ENCODE results near the gene PCOLCE2. TPM values are rescaled to one million over a fixed set of nuclear protein-coding genes. Genes with fewer than 3 reads are reported as not detected.

The PCOLCE2 gene
- total and polyA plus RNA-seq, 2 of the 8 experiments (the other 6 are each of a cell fraction or from before 2014, with no cell fraction given) = 11.1 to 12.6 TPM

DNA sequence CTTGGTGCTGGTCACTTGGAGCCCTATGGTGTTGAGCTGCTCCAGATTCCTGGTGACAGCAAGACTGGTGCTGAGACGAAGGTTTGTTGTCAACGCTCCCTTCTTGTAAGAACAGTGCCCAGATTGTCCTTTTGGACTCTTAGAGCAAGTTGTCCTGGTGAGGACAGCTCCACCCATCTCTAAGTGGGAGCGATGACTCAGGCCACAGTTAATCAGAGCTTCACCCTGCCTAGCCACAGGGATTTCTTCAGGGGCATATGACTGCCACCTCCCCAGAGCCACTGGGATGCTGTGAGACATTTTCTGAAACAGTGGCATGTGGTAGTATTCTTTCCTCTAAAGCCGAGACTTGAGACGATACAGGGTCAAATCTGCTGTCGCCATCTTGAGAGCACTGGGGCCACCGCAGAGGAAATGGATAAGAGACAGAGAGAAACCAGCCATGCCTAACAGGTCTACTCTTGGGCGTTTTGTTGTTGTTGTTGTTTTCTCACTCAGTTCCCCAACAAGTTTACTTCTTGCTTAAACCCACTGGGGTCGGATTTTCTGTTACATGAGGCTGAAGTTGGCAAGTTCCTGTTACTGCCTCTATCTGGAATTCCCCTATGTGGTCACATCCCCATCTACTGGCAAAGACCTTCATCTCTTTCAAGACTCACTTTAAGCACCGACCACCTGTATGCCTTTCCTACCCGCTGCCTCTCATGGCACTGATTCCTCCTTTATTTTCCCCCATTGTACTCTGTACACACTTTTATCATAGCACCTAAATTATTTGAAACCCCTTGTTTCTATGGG lies 16.0 kb upstream of the PCOLCE2 start (continued):
- TF ChIP-seq GTF2F1 (IDR thresholded peaks at IDR 0.05; ENCODE audit: borderline replicate concordance, low read depth, low read length) = no peak
- TF ChIP-seq BCL11A (IDR thresholded peaks at IDR 0.05; ENCODE audit: low read depth in 2 of 2, low read length in 2 of 2) = no peak
- no peak for TF ChIP-seq KDM5A (IDR thresholded peaks at IDR 0.05; ENCODE audit: low read length)
- TF ChIP-seq USF2 (IDR thresholded peaks at IDR 0.05; ENCODE audit: low read length) = no peak
- TF ChIP-seq, protein P1, sequence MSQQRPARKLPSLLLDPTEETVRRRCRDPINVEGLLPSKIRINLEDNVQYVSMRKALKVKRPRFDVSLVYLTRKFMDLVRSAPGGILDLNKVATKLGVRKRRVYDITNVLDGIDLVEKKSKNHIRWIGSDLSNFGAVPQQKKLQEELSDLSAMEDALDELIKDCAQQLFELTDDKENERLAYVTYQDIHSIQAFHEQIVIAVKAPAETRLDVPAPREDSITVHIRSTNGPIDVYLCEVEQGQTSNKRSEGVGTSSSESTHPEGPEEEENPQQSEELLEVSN (IDR thresholded peaks at IDR 0.05) = no peak
- TF ChIP-seq CHD2 (IDR thresholded peaks at IDR 0.05; ENCODE audit: low read length) = no peak
- no peak for TF ChIP-seq SP2 (IDR thresholded peaks at IDR 0.05; ENCODE audit: low read length)
- TF ChIP-seq CBX5 (IDR thresholded peaks at IDR 0.05; ENCODE audit: low read depth, low read length) = no peak
- no peak for TF ChIP-seq ATF2 (IDR thresholded peaks at IDR 0.05; ENCODE audit: low read length)
- TF ChIP-seq RAD21 (IDR thresholded peaks at IDR 0.05 in 1 of 2, conservative IDR thresholded peaks at IDR 0.05 in 1 of 2; ENCODE audit: low read depth in 2 of 2, low read length in 2 of 2) = peak; percentile 92
- no peak for TF ChIP-seq POLR2AphosphoS5 (IDR thresholded peaks at IDR 0.05; ENCODE audit: low read depth, low read length)
- no peak for TF ChIP-seq RBBP5 (IDR thresholded peaks at IDR 0.05; ENCODE audit: borderline replicate concordance, low read depth, low read length)
- TF ChIP-seq CREB1 (IDR thresholded peaks at IDR 0.05) = no peak
- TF ChIP-seq CHD1 (IDR thresholded peaks at IDR 0.05; ENCODE audit: low read depth, low read length) = no peak
- no peak for TF ChIP-seq SP4 (IDR thresholded peaks at IDR 0.05; ENCODE audit: low read length)
- no peak for TF ChIP-seq SIX5 (IDR thresholded peaks at IDR 0.05; ENCODE audit: low read depth, low read length)
- TF ChIP-seq NRF1 (IDR thresholded peaks at IDR 0.05; ENCODE audit: low read depth, low read length) = no peak
- TF ChIP-seq, protein P2, sequence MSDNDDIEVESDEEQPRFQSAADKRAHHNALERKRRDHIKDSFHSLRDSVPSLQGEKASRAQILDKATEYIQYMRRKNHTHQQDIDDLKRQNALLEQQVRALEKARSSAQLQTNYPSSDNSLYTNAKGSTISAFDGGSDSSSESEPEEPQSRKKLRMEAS (IDR thresholded peaks at IDR 0.05) = 0 out of 2 replicates have a peak, but pooled peaks have one; percentile 16

Measured in H1 (cell line).